ENCODE results near the gene RBMXL3.
A peak's percentile ranks its signal among the peaks of the same experiment; 100 is the strongest.
"Not testable (repeated sequence)": the region's sequence is repeated elsewhere in the genome, so short reads cannot be mapped to it uniquely, and the experiment has no call there.

Gene RBMXL3

DNA sequence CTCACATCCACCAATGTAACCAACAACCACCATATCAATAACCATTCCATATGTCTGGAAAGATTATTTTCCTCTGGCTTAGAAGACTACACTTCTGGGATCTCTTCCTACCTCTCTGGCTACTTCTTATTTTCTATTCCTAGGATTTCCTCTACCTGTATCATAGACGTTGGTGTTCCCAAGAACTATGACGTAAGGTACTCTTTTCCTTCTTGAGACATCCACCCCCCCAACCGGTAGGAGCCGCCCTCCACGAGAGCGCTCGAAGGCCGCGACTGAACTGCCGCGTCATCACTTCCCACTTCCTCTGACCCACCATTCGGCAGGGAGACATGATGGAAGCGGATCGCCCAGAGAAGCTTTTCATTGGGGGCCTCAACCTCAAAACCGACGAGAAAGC lies at the start of gene RBMXL3:
RBMXL3 (plus strand) TSS at position 301 of the 400 bp plus-strand sequence; CDS start at position 333, 32 bp downstream.
- no peak for DNase-seq

GRCh38 chrX:115142057-115142456 lies 47.2 kb upstream of the RBMXL3 start:
- DNase-seq: no peak

- DNase-seq: peak; percentile 3
Observed at GRCh38 chrX:115147220-115147619, 42.0 kb upstream of the RBMXL3 start.

DNA sequence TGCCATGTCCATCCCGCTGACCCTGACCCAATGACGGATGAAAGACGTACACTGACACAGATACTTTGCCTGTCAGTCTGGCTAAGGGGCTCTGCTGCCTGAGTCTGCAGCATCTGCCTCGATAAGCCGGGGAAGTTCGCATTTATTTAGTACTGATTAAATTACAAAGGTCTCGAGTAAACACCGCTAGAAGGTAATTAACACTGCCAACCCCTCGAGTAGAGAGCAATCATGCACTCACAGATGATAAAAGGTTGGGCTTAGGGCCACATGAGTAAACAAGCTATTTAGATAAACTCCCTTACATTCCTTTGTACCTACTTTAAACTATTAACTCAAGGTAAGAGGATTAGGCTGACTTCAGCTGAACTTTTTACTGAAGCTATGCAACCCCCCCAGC lies 16.0 kb upstream of the RBMXL3 start:
- no peak for DNase-seq

DNA sequence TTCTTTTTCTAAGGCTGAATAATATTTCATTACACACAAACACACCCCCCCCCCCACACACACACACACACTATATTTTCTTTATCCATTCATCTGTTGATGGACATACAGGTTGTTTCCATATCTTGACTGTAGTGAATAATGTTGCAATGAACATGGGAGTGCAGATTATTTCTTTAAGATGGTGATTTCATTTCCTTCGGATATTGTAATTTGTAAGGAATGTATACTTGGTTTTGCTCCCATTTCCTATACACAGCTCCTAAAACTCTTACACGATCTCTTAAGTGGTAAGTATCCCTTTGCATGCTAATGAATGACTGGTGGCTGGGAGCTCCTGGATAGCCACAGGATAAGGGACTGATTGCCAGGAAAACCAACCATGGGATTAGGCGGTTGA lies 14.7 kb upstream of the RBMXL3 start:
- DNase-seq: no peak

- DNase-seq: no peak
Observed at GRCh38 chrX:115177932-115178331, 11.3 kb upstream of the RBMXL3 start.

- no peak for DNase-seq
Observed at GRCh38 chrX:115178473-115178872, 10.7 kb upstream of the RBMXL3 start.

DNA sequence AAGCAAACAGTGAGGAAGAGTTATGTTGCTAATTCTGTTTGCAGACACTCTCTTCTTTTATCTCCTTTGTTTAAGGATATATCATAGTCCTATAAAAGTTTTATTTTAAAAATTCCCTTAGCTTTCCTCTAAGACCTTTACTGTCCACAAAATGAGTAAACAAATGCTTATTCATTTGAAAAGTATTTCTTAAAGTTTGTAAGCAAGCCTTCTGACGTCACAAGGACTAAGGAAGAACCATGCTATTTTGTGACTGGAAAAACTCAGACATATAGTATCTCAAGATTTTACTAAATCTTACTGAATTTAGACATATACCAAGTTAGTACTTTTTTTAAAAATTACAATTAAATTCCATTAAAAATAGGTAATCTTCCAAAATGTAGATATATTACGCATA lies 5.2 kb upstream of the RBMXL3 start:
- DNase-seq: no peak

DNA sequence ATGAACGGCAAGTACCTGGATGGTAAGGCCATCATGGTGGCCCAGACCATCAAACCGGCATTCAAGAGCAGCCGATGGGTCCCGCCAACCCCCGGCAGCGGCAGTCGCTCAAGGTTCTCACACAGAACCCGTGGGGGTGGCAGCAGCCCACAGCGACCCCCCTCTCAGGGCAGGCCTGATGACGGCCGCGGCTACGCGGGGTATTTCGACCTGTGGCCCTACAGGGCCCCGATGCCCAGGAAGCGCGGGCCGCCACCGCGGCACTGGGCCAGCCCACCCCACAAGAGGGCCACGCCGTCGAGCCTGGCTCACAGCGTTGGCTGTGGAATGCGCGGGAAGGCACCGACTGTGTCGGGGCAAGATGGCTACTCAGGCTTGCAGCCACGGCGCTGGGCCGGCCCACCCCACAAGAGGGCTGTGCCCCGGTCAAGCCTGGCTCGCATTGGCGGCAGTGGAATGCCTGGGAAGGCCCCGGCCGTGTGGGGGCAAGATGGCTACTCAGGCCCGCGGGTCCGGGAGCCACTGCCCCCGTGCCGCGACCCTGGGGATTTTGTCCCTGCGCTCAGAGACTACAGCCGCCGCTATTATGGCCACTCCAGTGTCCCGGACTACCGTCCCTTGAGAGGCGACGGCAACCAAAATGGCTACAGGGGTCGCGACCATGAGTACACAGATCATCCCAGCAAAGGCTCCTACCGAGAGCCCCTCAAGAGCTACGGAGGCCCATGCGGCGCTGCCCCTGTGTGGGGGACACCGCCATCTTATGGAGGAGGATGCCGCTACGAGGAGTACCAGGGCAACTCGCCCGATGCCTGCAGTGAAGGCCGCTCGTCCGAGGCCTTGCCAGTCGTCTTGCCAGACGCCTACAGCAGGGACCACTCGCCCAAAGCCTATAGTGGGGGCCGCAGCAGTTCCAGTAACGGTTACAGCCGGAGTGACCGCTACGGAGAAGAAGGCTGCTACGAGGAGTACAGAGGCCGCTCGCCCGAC lies 731 bp downstream of the RBMXL3 start:
- DNase-seq: no peak

DNA sequence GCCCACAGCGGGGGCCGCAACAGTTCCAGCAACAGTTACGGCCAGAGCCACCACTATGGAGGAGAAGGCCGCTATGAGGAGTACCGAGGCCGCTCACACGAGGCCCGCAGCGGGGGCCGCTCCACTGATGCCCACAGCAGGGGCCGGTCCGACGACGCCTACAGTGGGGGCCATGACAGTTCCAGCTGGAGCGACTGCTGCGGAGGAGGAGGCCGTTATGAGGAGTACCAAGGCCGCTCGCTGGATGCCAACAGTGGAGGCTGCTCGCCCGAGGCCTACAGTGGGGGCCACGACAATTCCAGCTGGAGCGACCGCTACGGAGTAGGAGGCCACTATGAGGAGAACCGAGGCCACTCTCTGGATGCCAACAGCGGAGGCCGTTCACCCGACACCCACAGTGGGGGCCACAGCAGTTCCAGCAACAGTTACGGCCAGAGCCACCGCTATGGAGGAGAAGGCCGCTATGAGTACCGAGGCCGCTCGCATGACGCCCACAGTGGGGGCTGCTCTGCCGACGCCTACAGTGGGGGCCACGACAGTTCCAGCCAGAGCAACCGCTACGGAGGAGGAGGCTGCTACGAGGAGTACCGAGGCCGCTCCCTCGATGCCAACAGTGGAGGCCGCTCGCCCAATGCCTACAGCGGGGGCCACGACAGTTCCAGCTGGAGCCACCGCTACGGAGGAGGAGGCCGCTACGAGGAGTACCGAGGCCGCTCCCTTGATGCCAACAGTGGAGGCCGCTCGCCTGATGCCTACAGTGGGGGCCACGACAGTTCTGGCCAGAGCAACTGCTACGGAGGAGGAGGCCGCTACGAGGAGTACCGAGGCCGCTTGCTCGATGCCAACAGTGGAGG lies 1.7 kb downstream of the RBMXL3 start:
- DNase-seq: no peak

GRCh38 chrX:115191490-115192243 lies 2.5 kb downstream of the RBMXL3 start:
- DNase-seq: no peak

GRCh38 chrX:115192244-115192700 lies 3.1 kb downstream of the RBMXL3 start:
- DNase-seq: no peak

DNA sequence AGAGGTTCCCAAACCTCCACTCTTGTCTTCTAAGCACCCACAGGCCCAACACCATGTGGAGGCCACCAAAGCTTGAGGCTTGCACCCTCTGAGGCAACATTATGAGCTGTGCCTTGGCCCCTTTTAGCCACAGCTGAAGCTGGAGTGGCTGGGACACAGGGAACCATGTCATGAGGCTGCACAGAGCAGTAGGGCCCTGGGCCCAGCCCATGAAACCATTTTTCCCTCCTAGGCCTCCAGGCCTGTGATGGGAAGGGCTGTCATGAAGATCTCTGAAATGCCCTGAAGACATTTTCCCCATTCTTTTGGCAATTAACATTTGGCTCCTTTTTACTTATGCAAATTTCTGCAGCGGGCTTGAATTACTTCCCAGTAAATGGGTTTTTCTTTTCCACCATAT lies 14.8 kb downstream of the RBMXL3 start:
- DNase-seq: no peak

- not testable (repeated sequence) for DNase-seq
Observed at GRCh38 chrX:115209547-115209946, 20.3 kb downstream of the RBMXL3 start.

GRCh38 chrX:115214151-115214550 lies 24.9 kb downstream of the RBMXL3 start:
- DNase-seq: no peak

GRCh38 chrX:115214605-115215004 lies 25.4 kb downstream of the RBMXL3 start:
- no peak for DNase-seq

DNA sequence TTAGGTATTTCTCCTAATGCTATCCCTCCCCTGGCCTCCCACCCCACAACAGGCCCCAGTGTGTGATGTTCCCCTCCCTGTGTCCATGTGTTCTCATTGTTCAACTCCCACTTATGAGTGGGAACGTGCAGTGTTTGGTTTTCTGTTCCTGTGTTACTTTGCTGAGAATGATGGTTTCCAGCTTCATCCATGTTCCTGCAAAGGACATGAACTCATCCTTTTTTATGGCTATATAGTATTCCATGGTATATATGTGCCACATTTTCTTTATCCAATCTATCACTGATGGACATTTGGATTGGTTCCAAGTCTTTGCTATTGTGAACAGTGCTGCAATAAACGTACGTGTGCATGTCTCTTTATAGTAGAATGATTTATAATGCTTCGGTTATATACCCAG lies 28.1 kb downstream of the RBMXL3 start:
- not testable (repeated sequence) for DNase-seq

- DNase-seq: peak; percentile 28
Observed at GRCh38 chrX:115226929-115227328, 37.7 kb downstream of the RBMXL3 start.

- peak; percentile 6 for DNase-seq
Observed at GRCh38 chrX:115229337-115230003, 40.3 kb downstream of the RBMXL3 start.

DNA sequence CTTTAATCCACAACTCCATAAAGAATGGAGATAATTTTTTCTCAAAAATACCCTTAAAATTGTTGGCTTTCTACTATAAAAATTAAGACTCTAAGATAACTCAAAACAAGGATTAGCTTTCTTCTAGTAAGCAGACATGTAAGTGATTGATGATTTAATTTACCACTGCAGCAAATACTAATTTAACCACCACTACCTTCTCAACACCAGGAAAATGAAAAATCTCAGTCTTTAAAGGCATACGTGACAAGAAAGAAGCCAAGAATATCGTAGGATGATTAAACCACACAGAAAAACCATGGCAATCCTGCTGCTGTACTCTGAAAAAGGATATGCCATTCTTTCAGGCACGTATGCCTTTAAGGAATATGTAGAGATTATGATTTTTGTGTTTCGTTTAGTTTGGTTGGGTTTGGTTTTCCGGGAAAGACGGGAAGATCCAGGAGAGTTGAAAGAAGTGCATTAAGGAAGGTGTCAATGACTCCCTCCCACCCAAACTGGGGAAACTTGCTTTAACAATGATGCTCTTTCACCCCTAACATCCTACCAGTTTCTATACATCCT lies 43.8 kb downstream of the RBMXL3 start:
- no peak for DNase-seq

- DNase-seq: peak; percentile 21
Observed at GRCh38 chrX:115233497-115234455, 44.6 kb downstream of the RBMXL3 start, which contains the start of gene LRCH2. Gene LRCH2 (minus strand): TSS chrX:115234096. CDS start chrX:115234041, 55 bp downstream.
